Breast epithelium (tissue), 3 donors: ENCODE data around the gene ALG5.

Experiments
- POLR2AphosphoS5 ChIP-seq, 3 donors: sonication (generic); formaldehyde crosslinking; IDR thresholded peaks; one replicate each; pipeline ENCODE4 v1.6.1; 2017; ENCODE audit warnings: antibody characterized with exemption in 3 of 3
- TF ChIP-seq, protein P1 (sequence below), 3 donors: fragments of 450-650 bp; IDR thresholded peaks; one replicate each; pipeline ENCODE4 v1.5.1; 2016 to 2017; ENCODE audit warnings: antibody characterized with exemption in 3 of 3, mild to moderate bottlenecking in 3 of 3, moderate library complexity in 3 of 3

DNA sequence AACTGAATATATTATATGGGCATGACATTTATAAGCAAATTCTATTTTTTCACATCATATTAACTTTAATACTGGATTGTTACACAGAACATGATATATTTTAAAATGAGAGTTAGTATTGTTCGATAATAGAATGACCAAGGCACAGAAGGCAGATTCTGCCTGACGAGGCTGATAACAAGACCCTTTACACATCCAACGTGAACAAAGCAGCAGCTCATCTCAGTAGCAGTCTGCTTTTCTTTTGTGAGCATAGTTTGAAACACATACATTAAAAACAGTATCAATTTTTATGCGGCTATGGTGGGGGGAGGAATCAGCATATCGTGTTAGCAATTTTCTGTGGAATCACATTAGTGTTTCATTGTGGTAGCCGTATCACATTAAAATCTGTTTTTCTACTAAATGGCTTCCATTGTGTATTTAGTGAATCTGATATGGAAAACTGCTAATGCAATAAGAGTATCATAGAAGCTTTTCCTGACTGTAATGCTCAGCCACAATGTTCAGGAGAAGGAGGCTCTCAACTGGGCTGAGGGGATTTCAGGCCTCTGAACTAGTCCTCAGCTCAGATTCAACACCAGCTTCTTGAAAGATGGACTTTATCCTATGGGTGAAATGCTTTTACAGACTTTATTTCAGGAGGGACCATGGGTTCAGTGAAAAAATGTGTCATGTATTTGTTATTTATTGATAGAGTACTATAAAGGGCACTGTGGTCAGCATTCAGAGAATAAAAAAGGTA lies 83.1 kb downstream of the ALG5 start:
- TF ChIP-seq, protein P1, sequence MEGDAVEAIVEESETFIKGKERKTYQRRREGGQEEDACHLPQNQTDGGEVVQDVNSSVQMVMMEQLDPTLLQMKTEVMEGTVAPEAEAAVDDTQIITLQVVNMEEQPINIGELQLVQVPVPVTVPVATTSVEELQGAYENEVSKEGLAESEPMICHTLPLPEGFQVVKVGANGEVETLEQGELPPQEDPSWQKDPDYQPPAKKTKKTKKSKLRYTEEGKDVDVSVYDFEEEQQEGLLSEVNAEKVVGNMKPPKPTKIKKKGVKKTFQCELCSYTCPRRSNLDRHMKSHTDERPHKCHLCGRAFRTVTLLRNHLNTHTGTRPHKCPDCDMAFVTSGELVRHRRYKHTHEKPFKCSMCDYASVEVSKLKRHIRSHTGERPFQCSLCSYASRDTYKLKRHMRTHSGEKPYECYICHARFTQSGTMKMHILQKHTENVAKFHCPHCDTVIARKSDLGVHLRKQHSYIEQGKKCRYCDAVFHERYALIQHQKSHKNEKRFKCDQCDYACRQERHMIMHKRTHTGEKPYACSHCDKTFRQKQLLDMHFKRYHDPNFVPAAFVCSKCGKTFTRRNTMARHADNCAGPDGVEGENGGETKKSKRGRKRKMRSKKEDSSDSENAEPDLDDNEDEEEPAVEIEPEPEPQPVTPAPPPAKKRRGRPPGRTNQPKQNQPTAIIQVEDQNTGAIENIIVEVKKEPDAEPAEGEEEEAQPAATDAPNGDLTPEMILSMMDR (IDR thresholded peaks at IDR 0.05): no peak
- TF ChIP-seq POLR2AphosphoS5 (IDR thresholded peaks at IDR 0.05): no peak
